DMS53 treated with DMSO at 0.1 percent for 48 hours (cell line): ENCODE measurements around the gene EPHA4.

Experiments used
- DNase-seq: peaks from one replicate; lab custom pipeline; 2025; ENCODE audit not compliant: unreplicated experiment; lab: John Stamatoyannopoulos, UW

The EPHA4 gene

DNA sequence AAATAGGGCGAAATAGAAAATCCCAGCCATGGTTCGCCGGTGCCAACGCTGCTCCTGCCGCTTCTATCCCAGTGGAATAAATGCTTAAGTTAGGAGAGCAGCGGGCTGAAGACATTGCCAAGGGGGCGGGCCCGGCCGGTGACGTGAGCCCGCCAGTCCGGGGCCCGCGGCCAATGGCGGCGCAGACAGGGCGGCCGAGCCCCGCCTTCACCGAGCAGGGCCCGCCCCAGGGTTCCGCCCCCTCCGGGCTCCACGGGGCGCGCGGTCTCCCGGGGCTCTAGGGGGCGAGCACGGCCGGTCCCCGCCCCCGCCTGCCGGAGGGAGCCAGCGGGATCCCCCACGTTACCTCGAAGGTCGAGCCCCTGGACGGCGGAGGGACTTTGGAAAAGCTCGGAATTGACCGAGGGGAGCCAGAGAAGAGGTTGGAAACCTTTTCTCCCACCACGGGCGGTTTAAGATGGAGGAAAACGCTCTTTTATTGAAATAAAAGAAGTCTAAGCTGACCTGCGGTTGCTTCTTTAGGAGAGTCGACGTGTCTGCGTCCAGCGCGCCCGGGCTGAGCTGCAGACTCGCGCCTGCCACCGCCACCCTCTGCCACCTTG lies at the start of gene EPHA4:
Gene EPHA4, minus strand, starts transcription at position 86 of the 602 bp plus-strand sequence. Its CDS starts 56 bp downstream, at position 30.
- DNase-seq, result peak; percentile 74

DNA sequence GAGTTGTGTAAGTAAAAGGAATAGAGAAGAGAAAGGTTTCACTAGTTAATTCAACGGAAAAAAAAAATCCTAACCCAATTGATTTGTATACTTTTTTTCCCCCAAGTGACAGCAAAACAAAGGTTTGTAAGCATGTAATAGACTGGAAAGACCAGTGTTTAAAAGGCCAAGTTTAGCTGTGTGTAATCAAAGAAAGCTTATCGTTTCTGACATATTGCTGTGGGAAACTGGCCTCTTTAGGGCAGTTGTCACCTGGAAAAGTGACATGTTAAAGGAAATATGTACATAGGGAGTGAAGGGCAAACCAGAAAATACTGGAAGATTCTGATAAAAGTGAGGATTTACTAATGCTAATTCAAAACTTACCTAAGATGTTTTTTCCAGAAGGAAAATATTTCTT lies 45.9 kb upstream of the EPHA4 start:
- DNase-seq, result no peak

DNA sequence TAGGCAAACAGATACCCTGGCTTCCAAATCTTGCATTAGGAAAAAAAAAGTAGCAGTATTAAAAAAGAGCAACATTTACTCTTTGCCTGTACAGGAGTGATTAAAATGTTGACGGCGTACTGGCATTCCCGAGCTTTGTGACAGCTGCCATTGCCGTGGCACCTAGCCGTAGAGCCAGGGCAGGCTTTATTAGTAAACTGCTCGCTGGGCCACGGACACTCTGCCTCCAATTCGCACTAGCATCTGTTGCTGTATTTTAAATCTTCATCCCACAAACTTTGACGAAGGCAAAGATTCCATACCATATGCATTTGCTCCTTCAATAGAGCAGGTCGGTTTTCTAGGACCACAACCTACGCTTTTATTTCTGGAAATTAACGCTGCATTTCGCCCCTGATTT lies 44.5 kb upstream of the EPHA4 start:
- DNase-seq, result no peak

DNA sequence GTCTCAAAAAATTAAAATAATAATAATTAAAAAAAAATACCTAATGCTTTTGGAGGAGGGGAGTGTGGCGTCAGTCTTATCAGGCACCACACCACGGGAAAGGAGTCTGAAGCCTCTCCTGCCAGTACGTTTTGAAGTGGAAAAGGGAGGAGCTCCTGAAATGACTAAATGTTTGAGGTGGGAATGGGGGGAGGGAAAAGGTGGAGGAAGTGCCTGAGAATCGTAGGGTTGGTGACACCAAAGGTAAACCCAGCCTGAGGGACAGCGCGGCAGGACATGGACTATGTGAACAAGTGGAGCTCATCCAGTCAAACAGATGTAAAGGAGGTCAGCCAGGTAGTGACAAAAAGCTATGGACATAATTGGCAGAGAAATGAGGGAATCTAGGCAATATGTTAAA lies 42.2 kb upstream of the EPHA4 start:
- DNase-seq, result peak; percentile 4

DNA sequence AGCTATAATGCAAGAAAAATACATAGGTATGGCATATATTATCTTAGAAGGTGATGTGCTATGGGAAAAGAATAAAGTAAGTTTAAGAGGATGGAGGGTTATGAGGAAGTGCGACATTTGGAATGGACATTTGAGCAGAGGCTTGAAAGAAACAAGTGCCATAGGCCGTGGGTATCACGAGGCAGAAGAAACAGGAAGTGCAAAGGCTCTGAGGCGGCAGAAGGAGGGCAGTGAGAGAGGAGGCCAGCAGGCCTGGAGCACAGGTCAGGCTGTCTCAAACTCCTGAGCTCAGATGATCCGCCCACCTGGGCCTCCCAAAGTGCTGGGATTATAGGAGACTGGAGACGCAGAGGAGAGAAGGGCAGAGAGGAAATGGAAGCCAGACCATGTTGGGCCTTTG lies 40.7 kb upstream of the EPHA4 start:
- no peak for DNase-seq

DNA sequence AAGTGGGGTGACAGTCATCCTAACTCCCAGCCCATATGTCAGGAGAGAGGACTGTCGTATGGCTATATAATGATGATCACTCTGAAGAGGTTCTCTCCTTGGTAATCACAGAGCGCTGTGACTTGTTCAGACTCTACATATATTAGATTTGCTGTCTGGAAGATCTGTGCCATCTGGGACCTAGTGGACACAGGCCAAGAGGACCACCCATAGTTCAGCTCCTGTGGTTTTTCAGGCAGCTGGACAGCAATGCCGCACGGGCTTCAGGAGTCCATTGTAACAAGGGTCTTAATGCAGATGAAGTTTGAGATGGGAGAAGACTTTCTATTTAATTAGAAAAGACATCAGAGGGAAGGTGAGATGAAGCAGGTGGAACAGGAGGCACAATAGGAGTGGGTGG lies 40.1 kb upstream of the EPHA4 start:
- DNase-seq, result no peak

DNA sequence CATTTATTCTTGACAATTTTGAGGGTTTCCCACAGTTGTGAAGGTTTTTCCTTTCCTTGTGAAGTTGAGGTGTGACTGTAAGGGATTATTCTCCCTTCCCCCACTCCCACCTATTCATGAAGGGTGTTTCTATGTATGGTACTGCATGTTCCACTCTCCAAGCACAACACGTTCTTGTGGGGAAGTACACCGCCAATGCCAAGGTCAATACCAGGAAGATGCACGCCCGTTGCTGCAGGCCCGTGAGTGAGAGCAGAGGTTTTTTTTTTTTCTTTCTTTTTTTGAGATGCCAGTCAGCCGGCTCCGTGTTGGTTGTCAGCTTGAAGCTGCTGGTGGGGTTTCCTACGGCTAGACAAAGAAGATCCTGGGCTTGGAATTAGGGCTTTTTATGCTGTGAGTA lies 38.6 kb upstream of the EPHA4 start:
- no peak for DNase-seq

DNA sequence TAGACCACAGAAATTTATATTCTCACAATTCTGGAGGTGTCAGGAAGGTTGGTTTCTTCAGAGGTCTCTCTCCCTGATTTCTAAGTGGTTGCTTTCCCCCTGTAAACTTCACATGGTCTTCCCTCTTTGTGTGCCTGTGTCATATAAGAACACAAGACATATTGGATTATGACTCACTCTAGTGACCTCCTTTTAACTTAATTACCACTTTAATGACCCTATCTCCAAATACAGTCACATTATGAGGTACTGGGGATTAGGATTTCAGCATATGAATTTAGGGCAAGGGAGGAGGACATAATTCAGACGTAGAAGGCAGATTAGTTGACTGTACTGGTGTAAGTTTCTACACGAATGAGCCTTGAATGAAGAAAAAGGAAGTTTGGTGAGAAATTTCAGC lies 38.2 kb upstream of the EPHA4 start:
- DNase-seq, result no peak

DNA sequence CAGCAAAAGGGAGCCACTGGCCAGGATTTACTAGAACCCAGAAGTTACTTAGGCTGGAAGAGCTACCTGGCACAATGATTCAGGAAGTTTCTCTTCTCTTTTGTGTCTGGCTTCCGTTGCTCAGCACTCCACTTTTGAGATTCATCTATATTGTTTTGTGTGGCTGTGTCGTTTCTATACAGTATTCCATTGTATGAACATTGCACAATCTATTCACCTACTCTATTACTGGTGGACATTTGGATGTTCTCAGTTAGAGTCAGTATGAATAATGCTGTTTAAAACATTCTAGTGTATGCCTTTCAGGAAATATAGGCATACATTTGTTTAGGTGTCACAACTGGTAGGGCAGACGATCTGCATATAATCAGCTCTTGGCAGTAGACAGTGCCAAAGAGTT lies 36.3 kb upstream of the EPHA4 start:
- no peak for DNase-seq

DNA sequence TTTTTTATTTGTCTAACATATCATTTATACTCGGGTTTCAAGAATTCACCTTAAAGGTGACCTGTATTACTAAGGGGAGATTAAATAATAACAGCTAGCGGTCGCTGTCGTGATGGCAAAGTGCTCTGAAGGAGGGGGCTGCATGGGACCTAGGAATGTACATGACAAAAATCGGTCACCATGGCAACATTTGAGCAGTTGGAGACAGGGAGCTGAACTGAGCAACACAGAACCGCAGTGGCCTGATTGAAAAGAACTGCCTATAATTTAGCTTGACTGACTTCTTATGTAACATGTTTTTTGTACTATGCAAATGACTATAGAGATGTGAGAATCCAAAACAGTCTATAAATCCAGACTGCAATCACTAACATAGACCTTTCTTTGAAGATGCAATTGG lies 34.3 kb upstream of the EPHA4 start:
- DNase-seq, result no peak

DNA sequence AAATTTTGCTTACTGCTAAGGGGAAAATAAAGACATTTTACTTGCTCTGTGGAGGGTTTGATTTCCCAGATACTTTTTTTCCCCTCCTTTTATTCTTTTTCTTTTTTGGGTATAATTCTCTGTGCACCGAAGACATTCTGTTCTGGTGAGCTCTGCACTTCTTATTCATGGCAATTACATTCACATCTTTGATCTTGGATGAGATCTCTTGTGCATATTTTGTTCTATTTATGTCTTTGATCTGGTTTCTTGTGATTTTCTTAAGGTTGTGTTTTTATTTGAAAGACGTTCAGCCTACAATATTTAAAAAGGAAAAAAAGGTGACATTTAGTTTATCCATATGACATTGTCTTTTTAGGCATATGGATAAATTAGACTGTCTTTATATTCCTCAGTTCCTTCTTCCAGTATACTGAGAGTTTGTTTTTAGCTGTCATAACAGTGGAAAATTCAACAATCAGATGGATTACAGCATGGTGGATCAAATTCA lies 33.7 kb upstream of the EPHA4 start:
- DNase-seq, result no peak

DNA sequence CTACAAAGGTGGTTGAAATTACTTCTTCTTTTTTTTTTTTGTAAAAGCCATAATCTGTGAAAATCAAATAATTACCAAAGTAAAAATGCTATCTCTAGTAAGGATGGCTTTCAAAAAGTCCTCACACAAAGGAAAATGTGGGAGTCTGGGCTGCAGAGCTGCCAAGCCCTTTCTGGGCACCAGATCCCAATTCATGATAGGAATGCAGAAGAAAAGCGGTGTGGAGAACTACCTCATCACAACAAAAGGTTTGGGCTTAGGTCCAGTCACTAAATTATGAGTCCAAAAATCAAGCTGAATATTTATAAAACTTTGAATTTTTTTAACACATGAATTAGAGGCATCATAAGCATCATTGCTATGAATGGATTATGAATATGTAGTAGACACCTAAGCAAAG lies 30.8 kb upstream of the EPHA4 start:
- DNase-seq, result no peak

DNA sequence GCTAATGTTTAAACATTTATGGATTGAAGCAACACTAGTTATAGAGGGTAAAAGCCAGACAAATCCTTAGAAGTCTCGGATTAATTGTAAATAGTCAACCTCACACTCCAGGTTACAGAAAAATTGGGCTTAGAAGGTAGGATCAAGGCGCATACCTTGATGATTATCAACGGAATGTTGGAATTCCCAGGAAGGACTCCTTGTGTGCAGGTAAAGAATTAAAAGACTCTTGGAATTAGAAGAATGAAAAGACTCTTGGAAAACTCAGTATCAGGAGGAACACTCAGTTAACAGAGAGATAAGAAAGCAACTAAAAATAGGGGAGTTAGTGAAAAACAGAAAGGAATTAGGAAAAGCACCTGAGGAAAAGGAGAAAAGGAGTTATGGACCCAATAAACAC lies 29.3 kb upstream of the EPHA4 start:
- no peak for DNase-seq

DNA sequence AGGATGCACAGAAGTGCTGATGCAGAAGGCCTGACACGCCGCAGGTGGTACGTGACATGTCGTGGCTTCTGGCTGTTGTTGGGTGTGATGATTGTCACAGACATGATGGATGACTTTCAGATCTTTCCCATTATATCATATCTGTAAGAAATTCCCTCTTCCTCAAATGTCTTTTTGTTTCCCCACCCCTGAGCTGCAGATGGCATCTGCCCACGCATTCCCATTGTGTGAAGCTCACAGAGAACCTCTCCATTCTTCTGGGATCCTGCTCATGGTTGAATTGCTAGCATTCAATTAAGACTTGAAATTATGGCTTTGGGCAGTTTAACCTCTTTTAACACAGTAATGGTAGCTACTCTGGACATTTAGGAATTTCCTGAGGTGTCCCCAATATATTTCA lies 28.3 kb upstream of the EPHA4 start:
- no peak for DNase-seq

DNA sequence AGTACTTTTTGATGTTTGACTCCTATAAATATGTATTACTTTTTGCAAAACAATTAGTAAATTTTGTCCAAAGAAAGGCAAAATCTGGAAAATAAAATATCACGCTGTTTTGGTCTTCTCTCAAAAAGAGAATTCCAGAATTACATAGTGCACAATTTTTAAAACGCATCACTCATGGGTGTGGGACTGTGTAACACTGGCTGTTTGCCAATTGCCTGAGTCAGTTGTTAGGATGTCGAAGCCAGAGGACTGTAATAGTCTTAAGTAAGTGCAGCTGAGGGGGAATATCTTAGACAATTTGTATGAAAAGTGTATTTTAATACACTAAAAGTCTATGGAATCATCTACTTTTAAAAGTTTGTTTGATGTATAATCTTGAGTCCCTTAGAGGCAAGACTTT lies 24.1 kb upstream of the EPHA4 start:
- no peak for DNase-seq

DNA sequence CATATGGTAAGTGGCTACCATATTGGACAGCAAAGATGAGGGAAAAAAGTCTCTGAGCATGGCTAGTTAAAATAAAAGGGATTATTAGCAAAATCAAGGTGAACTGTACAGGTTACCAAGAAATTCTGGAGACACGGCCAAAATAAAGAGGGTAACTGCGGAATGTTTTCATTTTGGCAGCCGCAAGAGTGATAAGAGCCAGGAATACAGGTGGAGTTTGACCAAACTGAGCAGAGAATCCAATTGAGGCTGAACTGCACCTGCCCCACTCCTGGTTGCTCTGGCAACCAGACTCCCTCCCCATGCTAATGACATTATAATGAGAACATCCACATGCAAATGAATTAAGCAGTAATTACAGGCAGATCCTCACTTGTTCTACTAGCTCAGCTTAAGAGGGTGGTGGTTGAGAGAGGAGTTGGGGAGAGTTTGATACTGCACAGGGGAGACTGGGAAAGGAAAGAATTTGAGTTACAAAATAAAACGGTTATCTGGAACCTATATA lies 18.8 kb upstream of the EPHA4 start:
- DNase-seq, result no peak

DNA sequence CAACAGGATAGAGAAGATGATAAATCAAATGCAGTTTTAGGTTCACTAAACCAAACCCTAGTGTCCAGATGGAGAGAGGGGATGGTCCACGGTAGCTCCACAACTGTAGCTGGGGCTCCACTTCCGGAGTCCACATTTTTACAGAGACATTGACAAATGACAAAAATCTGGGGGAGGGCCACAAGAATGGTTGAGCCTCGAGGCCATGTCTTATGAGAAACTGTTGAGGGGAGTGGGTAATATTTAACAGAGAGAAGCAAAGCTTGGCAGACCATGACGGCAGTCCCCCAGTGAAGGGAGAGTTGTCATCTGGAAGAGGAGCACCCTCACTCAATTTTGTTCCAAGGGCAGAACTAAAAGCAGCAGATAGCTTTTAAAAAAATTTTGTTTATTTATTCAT lies 17.6 kb upstream of the EPHA4 start:
- DNase-seq, result no peak

DNA sequence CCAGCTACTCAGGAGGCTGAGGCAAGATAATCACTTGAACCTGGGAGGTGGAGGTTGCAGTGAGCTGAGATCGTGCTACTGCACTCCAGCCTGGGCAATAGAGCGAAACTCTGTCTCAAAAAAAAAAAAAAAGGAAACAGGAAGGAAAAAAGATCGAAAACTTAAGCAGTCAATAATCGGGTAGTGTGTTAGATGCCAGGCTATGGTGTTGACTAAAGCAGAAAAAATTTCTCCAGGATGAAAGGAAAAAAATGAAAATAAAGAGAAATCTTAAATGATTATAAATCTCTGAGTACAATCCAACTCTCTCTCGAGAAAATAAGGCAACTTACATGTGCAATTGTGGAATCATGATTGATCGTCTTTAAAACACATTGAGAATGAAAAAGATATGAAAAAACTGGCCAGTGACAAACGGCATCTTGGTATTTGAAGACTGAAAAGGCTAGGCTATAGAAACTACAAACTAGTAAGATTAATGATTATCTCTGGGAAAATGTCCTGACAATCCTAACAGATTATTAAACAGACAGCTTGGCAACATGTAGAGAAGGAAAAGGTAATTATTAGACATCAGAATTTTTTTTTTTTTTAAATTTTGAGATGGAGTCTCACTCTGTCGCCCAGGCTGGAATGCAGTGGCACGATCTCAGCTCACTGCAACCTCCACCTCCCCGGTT lies 16.3 kb upstream of the EPHA4 start:
- no peak for DNase-seq

DNA sequence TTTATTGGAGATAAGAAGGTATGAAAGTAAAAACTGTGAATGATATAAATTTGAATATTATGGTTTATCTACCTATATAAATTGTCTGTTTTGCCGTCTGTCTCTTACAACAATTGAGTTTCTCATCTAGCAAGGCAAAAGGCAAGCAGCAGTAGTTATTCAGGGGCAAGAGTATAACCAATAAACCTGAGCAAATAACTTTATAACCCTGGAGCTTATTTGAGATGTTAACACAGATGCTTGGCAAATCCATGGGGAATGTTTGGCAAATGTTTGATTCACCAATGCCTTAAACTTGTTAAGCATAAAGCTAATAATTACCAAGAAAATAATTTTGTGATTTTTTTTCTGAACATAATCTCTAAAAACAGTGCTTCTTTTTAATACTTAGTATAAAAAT lies 9.9 kb upstream of the EPHA4 start:
- DNase-seq, result no peak

DNA sequence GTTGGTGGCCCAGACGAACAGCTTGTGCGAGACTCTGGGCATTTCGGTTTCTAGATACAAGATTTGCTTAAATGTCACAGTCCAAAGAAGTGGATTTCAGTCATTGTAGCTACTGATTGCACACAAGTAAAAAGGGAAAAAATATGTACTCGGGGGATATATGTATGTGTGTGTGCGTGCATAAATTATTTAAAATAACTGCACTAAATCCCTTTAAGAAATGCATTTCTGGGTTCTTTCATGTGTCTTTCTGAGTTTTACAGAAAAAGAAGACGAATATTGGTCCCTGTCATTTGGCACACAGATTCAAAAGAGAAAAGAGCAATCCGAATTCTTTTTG lies 2.1 kb upstream of the EPHA4 start:
- no peak for DNase-seq

DNA sequence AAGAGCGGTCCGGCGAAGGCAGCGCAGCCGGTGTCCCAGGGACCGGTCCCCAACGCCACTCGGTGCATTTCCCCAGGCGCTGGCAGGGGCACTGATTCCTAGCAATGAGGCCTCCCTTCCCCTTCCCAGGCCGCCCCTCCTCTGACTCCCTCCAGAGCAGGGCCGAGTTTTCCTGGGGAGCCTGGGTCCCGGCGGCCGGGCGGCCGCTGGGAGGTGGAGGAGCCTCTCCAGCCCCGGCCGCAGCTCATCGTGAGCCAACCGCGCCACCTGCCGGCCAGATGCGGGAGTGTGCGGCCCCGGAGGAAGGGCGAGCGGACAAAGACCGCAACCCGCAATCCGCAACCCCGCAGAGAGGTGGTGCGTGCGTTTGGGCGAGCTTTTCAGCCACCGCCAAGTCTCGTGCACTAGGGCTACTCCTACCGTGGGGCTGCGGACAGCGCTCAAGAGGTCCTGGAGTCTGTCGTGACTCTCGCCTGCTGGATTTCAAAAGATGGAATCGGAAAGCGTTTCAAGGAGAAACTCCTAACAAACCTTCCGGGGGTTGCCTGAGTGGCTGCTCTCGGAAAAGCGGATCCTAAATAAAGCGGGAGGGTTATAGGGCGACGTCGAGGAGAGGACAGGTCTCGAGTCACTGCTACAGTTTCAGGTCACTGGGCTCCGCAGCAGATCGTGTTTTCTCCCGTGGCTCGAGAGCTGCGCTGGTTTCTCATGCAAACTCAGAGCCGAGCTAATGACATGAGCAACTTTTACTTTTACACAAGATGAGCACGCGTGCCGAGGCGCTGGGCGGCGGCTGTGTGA lies 1.5 kb upstream of the EPHA4 start:
- DNase-seq, result peak; percentile 52

DNA sequence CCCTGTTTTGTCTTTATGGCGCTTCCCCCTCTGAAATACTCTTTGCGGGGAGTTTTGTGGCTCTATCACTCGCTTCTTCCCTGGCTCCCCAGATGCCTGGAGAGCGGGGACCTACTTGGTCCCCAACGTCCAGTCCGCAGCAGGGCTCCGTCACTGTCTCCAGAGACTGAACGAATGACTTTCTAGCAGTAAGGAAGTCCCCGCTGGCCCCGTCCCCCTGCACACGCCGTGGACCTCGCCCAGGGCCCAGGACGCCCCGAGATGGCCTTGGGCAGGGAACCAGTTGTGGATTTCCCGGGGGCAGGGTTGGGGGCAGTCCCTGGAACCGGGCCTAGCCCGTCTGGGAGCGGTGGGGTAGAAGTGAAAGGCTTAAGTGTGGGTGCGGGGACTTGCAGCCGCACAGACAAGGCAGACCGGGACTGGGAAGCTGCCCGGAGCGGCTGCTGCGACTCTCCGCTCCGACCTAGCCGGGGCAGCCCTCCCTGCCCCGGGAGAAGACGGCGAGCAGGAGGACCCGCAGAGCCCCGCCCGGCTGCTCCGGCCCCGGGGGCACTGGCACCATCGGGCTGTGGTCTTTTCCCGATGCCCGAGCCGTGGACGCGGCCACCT lies 821 bp upstream of the EPHA4 start:
- DNase-seq, result peak; percentile 59
